HG02798 (cell line): ENCODE results near the gene METRNL.
"Not testable (repeated sequence)": the region's sequence is repeated elsewhere in the genome, so short reads cannot be mapped to it uniquely, and the experiment has no call there.

Source experiments
- ATAC-seq: cut with Tn5 transposase; IDR thresholded peaks from one replicate; pipeline ENCODE4 v1.9.1; 2021; ENCODE audit warnings: mild to moderate bottlenecking; ENCODE audit not compliant: unreplicated experiment, poor library complexity

Gene METRNL

DNA sequence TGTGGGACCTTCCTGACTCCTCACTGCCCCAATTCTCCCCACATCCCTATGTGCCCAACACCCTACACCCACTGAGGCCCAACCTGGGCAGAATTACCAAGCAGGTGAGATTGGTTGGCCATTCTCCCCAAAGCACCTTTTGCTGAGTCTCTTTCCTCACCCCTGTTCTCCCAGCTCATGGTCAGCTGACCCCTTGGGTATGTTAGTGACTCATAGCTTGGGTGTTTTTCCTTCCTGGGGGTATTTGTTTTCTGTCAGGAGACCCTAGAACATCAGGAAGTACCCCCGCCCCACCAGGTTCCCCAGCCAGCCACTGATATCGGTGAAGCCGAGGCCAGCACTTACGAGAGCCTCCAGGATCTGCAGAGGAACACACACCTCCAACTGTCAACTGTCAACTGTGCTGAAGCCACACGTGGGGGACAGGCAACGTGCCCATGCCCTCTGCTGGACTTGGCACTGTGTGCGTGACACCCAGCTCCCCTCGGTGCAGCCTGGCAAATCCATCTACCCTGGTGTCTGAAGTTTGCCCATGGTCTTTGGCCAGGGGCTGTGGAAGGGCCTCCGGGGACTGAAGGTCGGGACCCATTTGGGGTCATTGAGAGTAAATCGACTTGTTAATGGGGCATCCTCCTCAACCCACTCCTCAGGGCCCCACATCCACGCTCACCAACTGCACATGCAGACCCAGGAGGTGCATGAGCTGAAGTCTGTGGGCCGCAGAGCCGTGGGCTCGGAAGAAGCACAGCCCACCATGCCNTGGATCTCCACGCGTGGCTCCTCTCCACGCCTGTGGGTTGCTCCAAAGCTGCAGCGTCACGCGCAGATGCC, 53.1 kb downstream of the METRNL start:
- no peak for ATAC-seq

- no peak for ATAC-seq
Observed at GRCh38 chr17:83133302-83134121, 54.1 kb downstream of the METRNL start.

GRCh38 chr17:83134456-83134855, 55.0 kb downstream of the METRNL start:
- not testable (repeated sequence) for ATAC-seq

- no peak for ATAC-seq
Observed at GRCh38 chr17:83135692-83136091, 56.3 kb downstream of the METRNL start.

- no peak for ATAC-seq
Observed at GRCh38 chr17:83136156-83136555, 56.7 kb downstream of the METRNL start.

GRCh38 chr17:83136931-83137330, 57.5 kb downstream of the METRNL start:
- ATAC-seq: no peak

- no peak for ATAC-seq
Observed at GRCh38 chr17:83137523-83137922, 58.1 kb downstream of the METRNL start.

DNA sequence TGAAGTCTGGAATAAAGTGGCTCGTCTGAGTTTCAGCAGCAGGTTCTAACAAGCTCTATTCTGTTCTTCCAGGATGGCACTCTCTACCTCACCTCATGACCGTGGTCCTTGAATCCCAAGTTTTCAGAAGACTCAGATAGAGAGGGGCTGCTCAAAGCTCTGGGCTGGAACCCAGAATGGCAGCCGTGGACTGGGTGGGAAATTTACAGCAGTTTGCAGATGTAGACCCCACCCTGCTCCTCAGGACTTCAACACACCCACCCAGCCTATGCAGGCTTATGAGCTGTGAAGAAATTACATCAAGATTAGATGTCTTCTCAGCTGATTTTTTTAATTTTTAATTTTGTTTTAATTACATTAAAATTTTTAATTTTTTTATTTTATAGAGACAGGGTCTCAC, 59.4 kb downstream of the METRNL start:
- ATAC-seq: no peak

DNA sequence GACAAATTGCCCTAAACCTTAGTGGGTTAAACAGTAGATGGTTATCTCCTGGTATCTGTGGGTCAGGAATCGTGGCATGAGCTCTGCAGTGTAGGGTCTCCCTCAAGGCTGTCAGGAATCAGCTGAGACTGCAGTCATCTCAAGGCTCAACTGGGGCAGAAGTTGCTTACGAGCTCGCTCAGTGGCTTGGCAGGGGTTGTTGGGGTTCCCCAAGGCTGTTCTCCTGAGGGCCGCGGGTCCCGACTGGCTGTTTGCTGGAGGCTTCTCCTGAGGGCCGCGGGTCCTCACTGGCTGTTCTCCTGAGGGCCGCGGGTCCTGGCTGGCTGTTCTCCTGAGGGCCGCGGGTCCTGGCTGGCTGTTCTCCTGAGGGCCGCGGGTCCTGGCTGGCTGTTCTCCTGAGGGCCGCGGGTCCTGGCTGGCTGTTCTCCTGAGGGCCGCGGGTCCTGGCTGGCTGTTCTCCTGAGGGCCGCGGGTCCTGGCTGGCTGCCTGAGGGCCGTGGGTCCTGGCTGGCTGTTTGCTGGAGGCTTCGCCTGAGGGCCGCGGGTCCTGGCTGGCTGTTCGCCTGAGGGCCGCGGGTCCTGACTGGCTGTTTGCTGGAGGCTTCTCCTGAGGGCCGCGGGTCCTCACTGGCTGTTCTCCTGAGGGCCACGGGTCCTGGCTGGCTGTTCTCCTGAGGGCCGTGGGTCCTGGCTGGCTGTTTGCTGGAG, 60.3 kb downstream of the METRNL start:
- not testable (repeated sequence) for ATAC-seq

DNA sequence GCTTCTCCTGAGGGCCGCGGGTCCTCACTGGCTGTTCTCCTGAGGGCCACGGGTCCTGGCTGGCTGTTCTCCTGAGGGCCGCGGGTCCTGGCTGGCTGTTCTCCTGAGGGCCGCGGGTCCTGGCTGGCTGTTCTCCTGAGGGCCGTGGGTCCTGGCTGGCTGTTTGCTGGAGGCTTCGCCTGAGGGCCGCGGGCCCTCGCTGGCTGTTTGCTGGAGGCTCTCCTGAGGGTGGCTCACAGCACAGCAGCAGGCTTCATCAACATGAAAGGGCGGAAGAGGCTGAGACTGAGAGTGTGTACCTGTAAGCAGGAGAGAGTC, 60.8 kb downstream of the METRNL start:
- not testable (repeated sequence) for ATAC-seq

DNA sequence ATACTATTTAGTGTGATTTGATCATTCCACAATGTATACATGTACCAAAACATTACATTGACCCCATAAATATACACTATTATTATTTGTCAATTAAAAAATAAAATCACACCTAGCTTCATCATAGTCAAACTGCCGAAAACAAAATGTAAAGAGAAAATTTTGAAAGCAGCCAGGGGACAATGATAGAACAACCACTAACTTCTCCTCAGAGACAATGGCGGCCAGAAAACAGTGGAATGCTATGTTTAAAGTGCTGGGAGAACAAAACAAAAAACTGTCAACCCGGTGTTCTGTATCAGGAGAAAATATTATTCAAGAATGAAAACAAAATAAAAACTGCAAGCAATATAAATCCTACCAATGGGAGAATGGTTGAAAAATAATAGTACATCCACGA, 63.2 kb downstream of the METRNL start:
- no peak for ATAC-seq

DNA sequence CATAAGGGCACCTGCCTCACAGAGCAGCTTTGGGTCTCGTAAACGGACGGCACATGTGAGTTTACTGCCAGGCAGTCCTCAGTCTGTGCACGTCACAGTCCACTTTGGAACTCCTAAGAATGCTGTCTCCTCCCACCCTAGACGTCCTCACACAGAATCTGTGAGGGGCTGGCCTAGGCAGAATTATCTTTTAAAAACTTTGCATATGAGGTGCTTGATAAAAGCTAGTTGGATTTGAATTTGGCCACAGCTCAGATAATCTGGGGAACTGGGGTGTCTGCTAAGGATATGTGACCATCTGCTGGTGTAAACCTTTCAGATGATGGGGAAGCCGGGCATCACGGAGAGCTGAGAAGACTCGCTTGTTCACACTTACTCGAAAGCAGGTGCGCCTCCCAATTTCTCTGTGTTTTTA, 64.4 kb downstream of the METRNL start:
- ATAC-seq: no peak
